Posterior cingulate gyrus (tissue), 11 donors: ENCODE measurements around the gene ZNF879.

ENCODE experiments used
- DNase-seq, 10 donors: peaks; one replicate each; pipeline versions ENCODE4 v3.0.0 to v3.0.0-alpha.2; 2020 to 2021; ENCODE audit warnings: mixed read lengths in 3 of 10
- intact Hi-C: fragments of 100-400 bp; cut with DNase I; formaldehyde crosslinking; loops from one replicate; pipeline ENCODE4 v1.15.1; 2023

The ZNF879 gene

DNA sequence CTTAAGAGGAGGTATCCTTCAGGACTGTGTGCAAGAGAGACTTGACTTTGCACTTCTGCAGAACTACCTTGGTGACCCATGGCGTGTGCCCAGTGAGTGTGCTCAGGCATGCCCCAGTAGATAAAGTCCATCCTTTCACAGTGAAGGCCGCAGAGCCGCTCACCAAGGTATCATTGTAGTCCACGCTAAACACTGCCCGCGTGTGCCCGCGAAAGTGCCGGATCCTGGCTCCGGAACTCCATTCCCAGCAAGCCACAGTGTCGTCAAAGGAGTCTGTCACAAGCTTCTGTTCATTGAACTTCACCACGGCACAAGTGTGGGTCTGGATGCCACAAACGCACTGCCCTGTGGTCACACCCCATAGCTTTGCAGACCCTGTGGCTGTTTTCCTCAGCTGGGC is 25.2 kb upstream of the ZNF879 start:
- no peak for DNase-seq
- intact Hi-C loops, result no loop called here

- intact Hi-C loops, result no loop called here
- DNase-seq, result no peak
Measured at GRCh38 chr5:179006564-179006963, 17.0 kb upstream of the ZNF879 start.

- intact Hi-C loops, result no loop called here
- no peak for DNase-seq
Measured at GRCh38 chr5:179008667-179009066, 14.9 kb upstream of the ZNF879 start.

DNA sequence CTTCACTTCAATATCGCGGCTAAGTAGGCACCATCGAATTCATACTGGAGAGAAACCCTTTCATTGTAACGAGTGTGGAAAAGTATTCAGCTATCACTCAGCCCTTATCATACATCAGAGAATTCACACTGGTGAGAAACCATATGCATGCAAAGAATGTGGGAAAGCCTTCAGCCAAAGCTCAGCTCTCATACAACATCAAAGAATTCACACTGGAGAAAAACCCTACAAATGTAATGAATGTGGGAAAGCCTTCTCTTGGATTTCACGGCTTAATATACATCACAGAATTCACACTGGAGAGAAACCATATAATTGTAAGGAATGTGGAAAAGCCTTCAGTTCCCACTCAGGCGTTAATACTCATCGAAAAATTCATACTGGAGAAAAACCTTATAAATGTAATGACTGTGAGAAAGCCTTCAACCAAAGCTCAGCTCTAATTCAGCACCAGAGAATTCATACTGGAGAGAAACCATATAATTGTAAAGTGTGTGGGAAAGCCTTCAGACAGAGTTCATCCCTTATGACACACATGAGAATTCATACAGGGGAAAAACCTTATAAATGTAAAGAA is 9.5 kb downstream of the ZNF879 start:
- no peak for DNase-seq

DNA sequence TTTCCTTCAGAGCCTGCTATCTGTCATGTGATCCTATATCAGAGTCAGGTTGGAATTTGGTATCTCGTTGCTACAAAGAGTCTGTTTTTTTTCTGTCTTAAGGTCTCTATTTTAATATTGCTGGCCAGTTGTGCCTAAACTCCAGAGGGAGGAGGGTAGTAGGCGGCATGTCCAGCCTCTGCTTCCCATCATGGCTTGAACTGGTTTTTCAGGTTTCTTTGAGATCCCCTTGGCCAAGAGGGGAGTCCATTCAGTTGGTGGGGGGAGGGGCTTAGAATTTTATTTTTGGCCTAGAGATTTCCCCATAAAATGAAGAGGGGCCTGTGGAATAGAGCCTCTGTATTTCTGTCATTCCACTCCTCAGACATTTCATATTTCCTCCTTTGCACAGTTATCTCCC is 21.2 kb downstream of the ZNF879 start:
- intact Hi-C loops, result no loop called here
- no peak for DNase-seq

More for the DNA sequence above, 9.5 kb downstream of the ZNF879 start:
- intact Hi-C loops, result no loop called here

DNA sequence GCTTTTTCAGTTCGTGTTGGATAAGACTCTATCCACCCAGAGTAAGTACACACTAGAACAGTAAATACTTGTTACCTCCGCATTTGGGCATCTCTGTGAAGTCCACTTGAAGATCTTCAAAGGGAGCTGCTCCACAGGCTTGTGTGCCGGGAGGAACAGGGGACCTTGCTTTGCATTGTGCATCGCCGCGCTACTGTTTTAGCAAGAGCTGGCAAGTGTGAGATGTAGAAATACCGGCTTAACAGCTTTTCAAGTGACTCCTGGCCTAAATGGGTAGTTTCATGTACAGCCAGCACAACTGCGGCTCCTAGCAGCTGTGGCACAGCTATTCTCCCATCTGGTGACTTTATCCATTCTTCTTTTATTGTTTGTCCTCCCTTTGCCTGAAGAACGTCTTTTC is 28.2 kb downstream of the ZNF879 start:
- intact Hi-C loops, result no loop called here
- DNase-seq, result no peak

- intact Hi-C loops, result no loop called here
Measured at GRCh38 chr5:179054036-179054785, 30.6 kb downstream of the ZNF879 start.

DNA sequence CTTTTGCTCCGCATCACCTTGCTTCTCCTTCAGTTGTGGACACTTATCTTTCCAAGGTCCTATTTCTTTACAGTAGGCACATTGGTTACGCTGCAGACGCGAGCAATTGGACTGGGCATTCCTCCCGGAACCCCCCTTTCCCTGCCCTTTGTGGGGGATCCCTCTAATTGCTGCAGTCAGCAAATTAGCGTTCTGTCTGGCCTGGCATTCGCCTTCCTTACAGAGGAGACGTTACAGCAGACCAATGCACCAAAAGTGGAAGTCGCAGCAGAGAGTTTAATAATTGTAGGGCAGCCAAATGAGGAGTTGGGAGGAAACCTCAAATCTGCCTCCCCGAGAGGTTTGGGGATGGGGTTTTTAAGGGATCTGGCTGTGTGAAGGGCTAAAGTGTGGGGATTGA is 31.3 kb downstream of the ZNF879 start:
- intact Hi-C loops, result no loop called here
- DNase-seq, result no peak

More at GRCh38 chr5:179054036-179054785, 30.6 kb downstream of the ZNF879 start:
- no peak for DNase-seq

DNA sequence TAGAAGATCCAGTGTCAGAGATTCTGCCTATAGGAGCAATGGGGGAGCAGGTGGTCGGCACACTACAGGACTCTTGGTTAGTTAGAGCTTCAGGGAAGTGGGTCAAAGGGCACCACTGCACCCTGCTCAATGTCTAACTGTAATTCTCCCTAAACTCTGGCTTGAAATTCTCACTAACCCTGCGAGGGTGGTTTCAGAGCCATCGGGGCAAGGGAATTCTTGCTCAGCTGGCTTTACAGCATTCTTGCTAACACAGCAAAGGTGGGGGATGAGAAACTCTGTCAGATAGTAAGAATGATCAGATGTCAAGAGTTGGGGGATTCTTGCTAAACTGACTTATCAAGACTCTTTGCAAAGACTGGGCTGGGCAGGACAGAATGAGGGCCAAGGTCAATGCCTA is 31.8 kb downstream of the ZNF879 start:
- no peak for DNase-seq
- intact Hi-C loops, result no loop called here

- intact Hi-C loops, result no loop called here
- no peak for DNase-seq
Measured at GRCh38 chr5:179055841-179056240, 32.2 kb downstream of the ZNF879 start.

DNA sequence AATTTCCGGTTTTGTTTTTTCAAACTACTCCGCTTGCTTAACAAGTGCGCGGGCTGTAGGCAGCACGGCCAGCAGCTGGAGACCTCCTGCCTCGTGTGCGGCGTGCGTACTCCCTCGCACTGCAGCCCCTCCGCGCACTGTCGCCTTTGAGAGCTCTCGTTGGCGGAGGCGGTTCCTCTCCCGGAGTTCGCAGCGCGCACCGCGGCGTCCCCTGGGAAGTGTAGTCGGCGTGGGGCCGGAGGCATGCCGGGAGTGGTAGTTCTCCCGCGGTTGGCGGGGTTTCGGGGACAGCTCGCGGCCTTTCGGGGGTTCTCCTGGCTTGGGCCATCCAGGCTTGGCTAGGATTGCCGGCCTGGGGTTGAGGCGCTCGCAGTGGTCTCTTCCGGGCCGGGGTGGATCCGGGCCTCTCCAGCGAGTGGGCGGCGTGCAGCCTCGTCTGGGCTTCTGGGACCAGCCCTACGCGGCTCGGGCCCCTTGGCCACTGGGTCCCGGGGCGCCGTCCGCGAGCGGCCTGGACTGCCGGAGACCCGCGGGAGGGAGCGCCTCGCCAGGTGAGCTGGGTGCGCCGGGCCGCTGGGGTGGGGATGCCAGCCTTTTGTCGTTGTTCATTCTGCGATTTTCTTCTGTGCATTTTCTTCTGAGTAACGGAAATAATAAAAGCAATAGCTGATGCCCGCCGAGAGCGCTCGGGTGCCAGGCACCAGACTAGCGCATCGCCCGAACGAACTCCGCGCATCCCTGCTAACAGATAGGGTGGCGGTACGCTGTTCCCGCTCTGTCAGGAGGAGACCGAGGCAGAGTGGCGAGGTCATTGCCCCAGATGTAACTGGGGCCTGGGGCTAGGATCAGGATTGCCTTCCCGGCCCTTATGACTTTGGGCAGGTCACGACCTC is 36.8 kb downstream of the ZNF879 start, which contains the start of gene ZNF354C:
ZNF354C (plus strand) TSS at position 258 of the 893 bp plus-strand sequence. CDS start 1,696 bp downstream, outside the sequence.
- DNase-seq, result peak; percentile 78 to 98 (median 87)
- intact Hi-C loops, result loop anchor here (1.0 to 2.0 kb wide), 4 partner anchors 37 to 330 kb away; partner anchors contain the start of genes ZNF354A, ZNF354B, ZNF454 and ZNF879

GRCh38 chr5:179061025-179061424 is 37.4 kb downstream of the ZNF879 start:
- DNase-seq, result no peak

GRCh38 chr5:179065703-179066102 is 42.1 kb downstream of the ZNF879 start:
- no peak for DNase-seq
- intact Hi-C loops, result no loop called here

More at GRCh38 chr5:179061025-179061424, 37.4 kb downstream of the ZNF879 start:
- intact Hi-C loops, result loop anchor here (2.0 kb wide), 1 partner anchor 330 kb away; the partner anchor contains the start of gene ZNF354A

- intact Hi-C loops, result no loop called here
- no peak for DNase-seq
Measured at GRCh38 chr5:179079165-179079987, 55.8 kb downstream of the ZNF879 start.

DNA sequence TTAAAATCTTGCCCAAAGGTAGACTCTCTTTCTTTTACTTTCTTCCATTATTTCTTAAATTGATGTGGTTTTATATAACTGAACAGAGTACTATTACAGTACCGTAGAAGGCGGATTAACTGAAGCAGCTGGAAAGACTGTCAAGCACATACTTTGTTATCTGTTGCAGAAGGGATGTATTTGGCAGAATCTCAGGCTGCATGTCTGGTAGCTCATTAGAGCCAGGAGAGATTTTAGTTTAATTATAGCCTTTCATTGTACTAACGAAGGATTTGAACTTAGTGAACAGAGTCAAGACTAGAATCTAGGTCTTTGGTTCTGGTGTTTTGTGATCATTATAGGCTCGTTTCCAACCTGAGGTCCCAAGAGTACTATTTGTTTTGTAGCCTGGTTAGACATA is 57.1 kb downstream of the ZNF879 start:
- intact Hi-C loops, result no loop called here
- no peak for DNase-seq
